ENCODE results near the gene CR1.
"Not testable (repeated sequence)": the region's sequence is repeated elsewhere in the genome, so short reads cannot be mapped to it uniquely, and the experiment has no call there.

Gene CR1

GRCh38 chr1:207495801-207496792, at the start of gene CR1:
Gene CR1, plus strand, starts transcription at chr1:207496157. Its CDS starts 111 bp downstream, at chr1:207496268.
- peak in 1 of 2 donors; percentile 26 for DNase-seq (ENCODE audit: low read depth in 2 of 2)

DNA sequence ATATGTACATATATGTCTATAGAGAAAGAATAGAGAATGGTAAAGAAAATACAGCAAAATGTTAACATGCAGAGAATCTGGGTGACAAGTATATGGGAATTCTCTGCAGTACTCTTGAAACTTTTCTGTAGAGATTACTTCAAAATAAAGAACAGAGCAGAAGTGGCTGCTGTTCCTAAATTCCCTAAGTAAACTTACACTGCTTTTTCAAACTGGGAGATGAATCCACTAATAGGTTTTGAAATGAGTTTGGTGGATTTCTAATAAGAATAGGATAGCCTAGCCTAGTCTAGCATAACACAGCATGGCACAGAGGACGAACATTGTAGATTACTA, 42.3 kb upstream of the CR1 start:
- DNase-seq (ENCODE audit: low read depth in 2 of 2), result no peak

DNA sequence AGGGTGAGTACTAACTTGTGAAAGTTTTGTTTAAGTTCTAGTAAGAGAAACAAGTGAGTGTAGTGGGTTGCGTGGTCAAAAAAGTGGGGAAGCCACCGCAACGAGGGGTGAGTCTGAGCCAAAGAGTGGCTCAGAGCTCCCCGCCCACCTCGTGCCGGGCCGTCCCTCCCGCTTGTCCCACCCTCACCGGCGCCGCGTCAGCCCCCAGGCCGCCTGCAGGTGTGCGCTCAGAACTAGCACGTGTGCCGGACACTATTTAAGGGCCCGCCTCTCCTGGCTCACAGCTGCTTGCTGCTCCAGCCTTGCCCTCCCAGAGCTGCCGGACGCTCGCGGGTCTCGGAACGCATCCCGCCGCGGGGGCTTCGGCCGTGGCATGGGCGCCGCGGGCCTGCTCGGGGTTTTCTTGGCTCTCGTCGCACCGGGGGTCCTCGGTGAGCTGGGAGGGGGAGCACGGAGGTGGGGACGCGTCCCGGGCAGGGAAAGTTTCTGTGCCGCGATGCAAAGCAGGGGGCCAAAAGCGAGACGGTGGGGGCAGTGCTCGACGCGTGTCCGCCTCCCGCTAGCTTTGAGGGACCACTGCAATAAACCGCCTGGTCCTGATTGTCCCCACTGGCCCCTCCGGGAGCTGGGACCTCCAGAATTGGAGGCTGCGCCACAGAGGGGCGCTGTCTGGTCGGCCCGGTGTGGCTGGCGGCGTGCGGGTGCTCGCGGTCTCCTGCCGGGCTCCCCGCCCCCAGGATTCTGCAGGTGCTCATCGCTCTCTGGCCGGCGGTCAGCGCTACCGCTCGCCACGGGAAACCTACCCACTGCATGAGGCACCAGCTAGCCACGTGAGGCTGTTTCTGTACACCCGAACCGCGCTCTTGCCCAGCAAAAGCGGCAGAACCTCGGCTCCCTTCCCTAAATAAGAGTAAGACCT, 41.7 kb upstream of the CR1 start, which contains the start of gene CR2:
Gene CR2, plus strand, starts transcription at position 283 of the 919 bp plus-strand sequence. Its CDS starts 91 bp downstream, at position 374.
- peak; percentile 33 to 65 for DNase-seq (ENCODE audit: low read depth in 2 of 2)

DNA sequence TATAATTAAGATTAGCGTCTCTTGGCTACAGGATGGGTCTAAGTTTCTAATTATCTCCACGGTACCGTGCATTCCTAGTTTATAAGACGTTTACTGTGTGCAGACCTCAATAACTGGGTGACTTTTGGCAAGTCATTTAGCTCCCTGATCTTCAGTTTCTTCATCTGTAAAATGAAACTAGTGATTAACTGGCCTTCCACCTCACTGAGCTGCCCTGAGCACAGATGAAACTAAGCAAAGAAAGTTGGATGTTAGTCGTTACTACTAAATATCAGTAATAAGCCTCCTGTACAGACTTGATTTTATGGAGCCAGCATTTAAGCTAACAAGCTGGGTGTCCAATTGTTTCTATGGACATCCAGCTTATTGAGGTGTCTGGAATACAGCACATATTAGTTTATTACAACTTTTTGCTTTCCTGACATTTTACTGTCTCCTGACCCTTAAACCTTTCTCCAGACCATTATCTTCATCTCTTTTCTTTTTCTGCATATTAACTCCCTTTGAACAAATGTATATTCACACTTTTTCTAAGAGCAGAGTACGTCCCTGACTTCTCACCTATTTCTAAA, 40.7 kb upstream of the CR1 start:
- no peak for DNase-seq (ENCODE audit: low read depth in 2 of 2)

- DNase-seq (ENCODE audit: low read depth in 2 of 2), result no peak
Measured at GRCh38 chr1:207458414-207458813, 37.5 kb upstream of the CR1 start.

GRCh38 chr1:207459008-207459407, 36.9 kb upstream of the CR1 start:
- no peak for DNase-seq (ENCODE audit: low read depth in 2 of 2)

- DNase-seq (ENCODE audit: low read depth in 2 of 2), result no peak
Measured at GRCh38 chr1:207461649-207462048, 34.3 kb upstream of the CR1 start.

- DNase-seq (ENCODE audit: low read depth in 2 of 2), result no peak
Measured at GRCh38 chr1:207462535-207462934, 33.4 kb upstream of the CR1 start.

- DNase-seq (ENCODE audit: low read depth in 2 of 2), result no peak
Measured at GRCh38 chr1:207463021-207463420, 32.9 kb upstream of the CR1 start.

DNA sequence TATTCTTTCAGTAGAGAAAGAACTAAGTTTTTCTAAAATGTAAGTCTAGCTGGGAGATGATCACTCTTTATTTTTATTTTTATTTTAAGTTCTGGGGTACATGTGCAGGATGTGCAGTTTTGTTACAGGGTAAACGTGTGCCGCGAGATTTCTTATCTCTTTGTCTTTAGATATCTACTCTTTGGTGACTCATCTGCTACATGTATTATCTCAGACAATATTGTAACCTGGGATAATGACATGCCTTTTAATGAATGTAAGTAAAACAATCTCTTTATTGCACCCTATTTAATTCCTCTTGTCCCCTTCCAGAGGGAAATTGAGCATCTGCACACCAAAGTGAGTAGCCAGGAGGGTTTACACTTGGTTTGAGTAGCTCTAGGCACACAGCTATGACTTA, 32.4 kb upstream of the CR1 start:
- no peak for DNase-seq (ENCODE audit: low read depth in 2 of 2)

GRCh38 chr1:207470927-207471326, 25.0 kb upstream of the CR1 start:
- DNase-seq (ENCODE audit: low read depth in 2 of 2), result no peak

- DNase-seq (ENCODE audit: low read depth in 2 of 2), result no peak
Measured at GRCh38 chr1:207474210-207474609, 21.7 kb upstream of the CR1 start.

DNA sequence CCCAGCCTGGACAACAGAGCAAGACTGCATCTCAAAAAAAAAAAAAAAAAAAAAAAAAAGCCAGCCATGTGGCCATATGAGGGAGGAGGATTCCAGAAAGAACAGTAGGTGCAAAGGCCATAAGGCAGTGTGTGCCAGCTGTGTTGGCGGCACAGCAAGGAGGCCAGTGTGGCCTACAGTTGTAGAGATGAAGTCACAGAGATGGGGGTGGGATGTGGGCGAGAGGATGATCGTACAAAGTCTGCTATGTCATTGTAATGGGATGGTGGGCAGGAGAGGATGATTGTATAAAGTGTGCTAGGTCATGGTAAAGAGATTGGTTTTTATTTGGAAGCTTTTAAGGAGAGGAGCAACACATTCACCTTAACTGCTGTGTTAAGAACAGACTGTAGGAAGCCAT, 9.8 kb upstream of the CR1 start:
- no peak for DNase-seq (ENCODE audit: low read depth in 2 of 2)

DNA sequence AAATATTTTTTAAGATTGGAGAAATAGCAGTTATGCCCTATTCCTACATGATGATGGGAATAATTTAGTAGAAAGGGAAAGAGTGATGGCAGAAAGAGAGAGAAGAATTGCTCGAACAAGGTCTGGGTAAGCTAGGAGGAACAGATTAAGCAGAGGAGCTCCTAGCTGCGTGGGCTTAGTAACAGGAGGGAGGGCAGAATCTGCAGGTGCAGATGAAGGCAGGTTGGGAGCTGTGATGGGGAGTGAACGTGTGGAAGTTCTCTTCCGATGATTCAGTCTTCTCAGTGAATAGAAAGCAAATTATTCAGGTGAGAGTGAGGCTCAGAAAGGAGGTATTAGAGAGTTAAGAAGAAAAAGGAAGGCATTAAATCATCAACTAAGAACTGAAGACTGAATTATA, 8.3 kb upstream of the CR1 start:
- DNase-seq (ENCODE audit: low read depth in 2 of 2), result no peak

- DNase-seq (ENCODE audit: low read depth in 2 of 2), result no peak
Measured at GRCh38 chr1:207493212-207493611, 2.7 kb upstream of the CR1 start.

DNA sequence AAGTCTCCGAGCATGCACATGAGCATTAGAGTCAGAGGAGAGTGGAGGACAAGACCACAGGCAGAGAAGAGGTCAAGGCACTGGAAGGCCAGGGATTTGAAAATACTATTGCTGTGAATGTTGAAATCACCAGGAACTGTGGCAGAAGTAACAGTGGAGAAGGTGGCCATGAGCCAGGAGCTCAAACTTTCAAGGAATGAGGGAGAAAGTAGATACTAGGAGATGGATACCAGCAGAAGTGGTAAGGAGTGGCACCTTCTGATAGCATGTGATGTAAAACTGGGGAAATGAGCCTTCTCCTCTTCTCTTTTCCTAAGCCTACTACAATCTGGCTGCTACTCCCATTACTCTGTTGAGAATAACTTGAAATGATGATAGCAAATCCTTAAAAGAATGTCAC, 1.8 kb upstream of the CR1 start:
- no peak for DNase-seq (ENCODE audit: low read depth in 2 of 2)

- DNase-seq (ENCODE audit: low read depth in 2 of 2), result not testable (repeated sequence)
Measured at GRCh38 chr1:207495281-207495680, 676 bp upstream of the CR1 start.

DNA sequence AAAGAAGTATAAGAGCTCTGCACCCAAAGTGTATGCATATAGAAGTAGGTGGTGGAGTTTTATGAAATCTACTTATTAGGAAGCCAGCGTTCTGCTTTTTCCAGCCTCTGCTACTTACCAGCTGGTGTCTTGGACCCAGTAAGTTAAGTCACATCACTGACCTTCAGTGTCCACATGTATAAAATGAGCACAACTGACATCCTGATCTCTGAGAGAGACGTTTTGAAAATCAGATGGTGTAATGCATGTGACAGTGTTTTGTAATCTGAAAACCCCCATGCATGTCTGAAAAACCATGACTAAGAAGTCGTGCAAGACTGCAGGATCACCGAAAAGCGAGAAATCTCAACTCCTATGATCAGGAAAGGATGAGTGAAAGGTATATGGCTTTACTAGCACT, 2.0 kb downstream of the CR1 start:
- DNase-seq (ENCODE audit: low read depth in 2 of 2), result no peak

- DNase-seq (ENCODE audit: low read depth in 2 of 2), result peak; percentile 40
Measured at GRCh38 chr1:207499573-207499972, 3.6 kb downstream of the CR1 start.

DNA sequence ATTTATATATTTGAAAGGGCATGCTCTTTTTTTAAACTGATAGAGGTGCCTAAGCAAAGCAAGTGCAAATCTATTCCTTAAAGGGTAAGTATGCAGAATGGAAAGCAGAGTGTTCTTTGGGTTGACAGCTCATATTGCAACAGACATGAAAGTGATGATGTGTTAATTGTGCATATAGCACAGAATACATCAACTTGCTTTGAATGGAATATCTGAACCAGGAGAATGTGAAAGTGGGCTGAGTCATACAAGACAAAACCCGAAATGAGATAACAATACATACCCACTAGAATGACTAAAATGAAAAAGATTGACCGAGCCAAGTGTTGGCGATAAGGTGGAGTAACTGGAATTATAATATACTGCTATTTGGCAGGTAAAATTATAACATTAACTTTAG, 4.3 kb downstream of the CR1 start:
- no peak for DNase-seq (ENCODE audit: low read depth in 2 of 2)

GRCh38 chr1:207501071-207501470, 5.1 kb downstream of the CR1 start:
- no peak for DNase-seq (ENCODE audit: low read depth in 2 of 2)

DNA sequence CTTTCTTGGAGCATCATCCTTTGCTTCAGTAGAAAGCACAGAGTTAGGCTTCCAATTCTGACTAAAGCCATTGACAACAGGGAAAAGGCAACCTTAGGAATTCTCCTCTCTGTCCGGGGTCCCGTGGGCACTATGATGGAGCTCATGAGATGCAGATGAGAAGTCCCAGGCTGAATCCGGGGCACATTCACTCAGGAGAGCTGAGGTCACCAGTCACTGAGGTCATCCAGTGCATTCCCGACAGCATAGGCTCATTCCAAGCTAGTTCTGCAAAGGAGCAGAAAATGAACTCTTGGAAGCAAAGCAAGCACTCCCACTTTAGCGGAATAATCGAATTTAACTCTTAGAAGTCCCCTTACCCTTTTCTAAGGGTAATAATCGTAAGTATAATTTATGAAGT, 6.8 kb downstream of the CR1 start:
- no peak for DNase-seq (ENCODE audit: low read depth in 2 of 2)
